WTC11 (cell line): ENCODE data around the gene TRPM7. TPM values are rescaled to one million over a fixed set of nuclear protein-coding genes. Genes with fewer than 3 reads are reported as not detected.

Source experiments
- ATAC-seq: fragments of 200-7000 bp; cut with Tn5 transposase; 2 replicates; pipeline ENCODE4 v1.10.0; 2021; ENCODE audit warnings: mild to moderate bottlenecking, moderate library complexity
- Bru-seq: library from RNA; stranded (reverse); fragments of 400-500 nt; gene quantifications from one replicate; lab custom pipeline; 2021; lab: Mats Ljungman, UMichigan
- CTCF ChIA-PET: fragments of 300-600 bp; sonication (Branson Sonifier 250); formaldehyde crosslinking; loops from one replicate; lab custom pipeline; 2021; ENCODE audit warnings: antibody characterized with exemption; lab: Charles Lee
- POLR2A ChIA-PET: fragments of 350-600 bp; sonication (Branson Sonifier 250); formaldehyde crosslinking; loops from one replicate; lab custom pipeline; 2021; ENCODE audit warnings: antibody characterized with exemption; lab: Charles Lee
- DNase-seq: peaks from one replicate; pipeline ENCODE4 v3.0.0; 2021; ENCODE audit warnings: low spot score
- H3K27ac Mint-ChIP-seq: 2 replicates; pipeline ENCODE4 v1.8.0; 2021; ENCODE audit warnings: mixed read lengths
- H3K27me3 Mint-ChIP-seq: 2 replicates; pipeline ENCODE4 v1.8.0; 2021; ENCODE audit warnings: low read depth, mild to moderate bottlenecking, moderate library complexity, mixed read lengths
- H3K36me3 Mint-ChIP-seq: 2 replicates; pipeline ENCODE4 v1.8.0; 2021; ENCODE audit warnings: mixed read lengths
- H3K4me1 Mint-ChIP-seq: 2 replicates; pipeline ENCODE4 v1.8.0; 2022; ENCODE audit warnings: mixed read lengths
- H3K4me3 Mint-ChIP-seq: 2 replicates; pipeline ENCODE4 v1.8.0; 2021; ENCODE audit warnings: mild to moderate bottlenecking, moderate library complexity, mixed read lengths
- H3K9me3 Mint-ChIP-seq: 2 replicates; pipeline ENCODE4 v1.8.0; 2021; ENCODE audit warnings: mixed read lengths
- CBFB ChIP-seq: sonication (generic); formaldehyde crosslinking; IDR thresholded peaks from 2 replicates; pipeline ENCODE4 v1.8.1; 2022; ENCODE audit warnings: mild to moderate bottlenecking, low read depth, missing genetic modification reagents
- CREB1 ChIP-seq: sonication (generic); formaldehyde crosslinking; IDR thresholded peaks from 2 replicates; pipeline ENCODE4 v1.8.0; 2023; ENCODE audit warnings: mild to moderate bottlenecking, missing genetic modification reagents
- E2F1 ChIP-seq: sonication (generic); formaldehyde crosslinking; IDR thresholded peaks from 2 replicates; pipeline ENCODE4 v1.8.0; 2022; ENCODE audit warnings: mild to moderate bottlenecking, missing genetic modification reagents
- E2F4 ChIP-seq: sonication (generic); formaldehyde crosslinking; IDR thresholded peaks from 2 replicates; pipeline ENCODE4 v1.8.1; 2022; ENCODE audit warnings: low read depth, mild to moderate bottlenecking, moderate library complexity, missing genetic modification reagents, borderline replicate concordance
- ESRRA ChIP-seq: sonication (generic); formaldehyde crosslinking; IDR thresholded peaks from 2 replicates; pipeline ENCODE4 v1.8.1; 2022; ENCODE audit warnings: mild to moderate bottlenecking, missing genetic modification reagents, borderline replicate concordance
- GRHL2 ChIP-seq: fragments of 250-450 bp; sonication (Bioruptor Pico); IDR thresholded peaks from 2 replicates; pipeline ENCODE4 v1.8.0; 2022; ENCODE audit warnings: mild to moderate bottlenecking, moderate library complexity; ENCODE audit not compliant: insufficient replicate concordance, severe bottlenecking
- NFATC4 ChIP-seq: fragments of 250-450 bp; sonication (Bioruptor Pico); IDR thresholded peaks from 2 replicates; pipeline ENCODE4 v1.9.0; 2021; ENCODE audit warnings: mild to moderate bottlenecking
- NFYB ChIP-seq: sonication (generic); formaldehyde crosslinking; conservative IDR thresholded peaks from 2 replicates; pipeline ENCODE4 v1.8.0; 2022; ENCODE audit warnings: low read depth, missing genetic modification reagents
- NR1H2 ChIP-seq: sonication (generic); formaldehyde crosslinking; IDR thresholded peaks from 2 replicates; pipeline ENCODE4 v1.9.0; 2021; ENCODE audit warnings: mild to moderate bottlenecking, moderate library complexity, missing genetic modification reagents
- NR2C2 ChIP-seq: sonication (generic); formaldehyde crosslinking; IDR thresholded peaks from 2 replicates; pipeline ENCODE4 v1.8.0; 2022; ENCODE audit warnings: mild to moderate bottlenecking, missing genetic modification reagents
- NR3C1 ChIP-seq: sonication (generic); formaldehyde crosslinking; conservative IDR thresholded peaks from 2 replicates; pipeline ENCODE4 v1.8.1; 2023; ENCODE audit warnings: low read depth, mild to moderate bottlenecking, missing genetic modification reagents
- RELA ChIP-seq: sonication (generic); formaldehyde crosslinking; IDR thresholded peaks from 2 replicates; pipeline ENCODE4 v1.8.1; 2022; ENCODE audit warnings: missing genetic modification reagents, mild to moderate bottlenecking, borderline replicate concordance
- SMAD4 ChIP-seq: sonication (generic); formaldehyde crosslinking; IDR thresholded peaks from 2 replicates; pipeline ENCODE4 v1.8.0; 2022; ENCODE audit warnings: mild to moderate bottlenecking, missing genetic modification reagents
- STAT6 ChIP-seq: sonication (generic); formaldehyde crosslinking; conservative IDR thresholded peaks from 2 replicates; pipeline ENCODE4 v1.8.1; 2023; ENCODE audit warnings: mild to moderate bottlenecking, low read depth, missing genetic modification reagents, moderate library complexity
- TEAD4 ChIP-seq: sonication (generic); formaldehyde crosslinking; IDR thresholded peaks from 2 replicates; pipeline ENCODE4 v1.8.0; 2022; ENCODE audit warnings: mild to moderate bottlenecking, missing genetic modification reagents
- TP53 ChIP-seq: sonication (generic); formaldehyde crosslinking; IDR thresholded peaks from 2 replicates; pipeline ENCODE4 v1.8.1; 2023; ENCODE audit warnings: mild to moderate bottlenecking, missing genetic modification reagents
- USF2 ChIP-seq: sonication (generic); formaldehyde crosslinking; IDR thresholded peaks from 2 replicates; pipeline ENCODE4 v1.8.1; 2023; ENCODE audit warnings: mild to moderate bottlenecking, missing genetic modification reagents, moderate library complexity
- ZBTB21 ChIP-seq: sonication (generic); formaldehyde crosslinking; IDR thresholded peaks from 2 replicates; pipeline ENCODE4 v1.8.1; 2023; ENCODE audit warnings: mild to moderate bottlenecking, missing genetic modification reagents, borderline replicate concordance
- ZNF121 ChIP-seq: sonication (generic); formaldehyde crosslinking; IDR thresholded peaks from 2 replicates; pipeline ENCODE4 v1.8.0; 2023; ENCODE audit warnings: missing genetic modification reagents
- ZNF138 ChIP-seq: sonication (generic); formaldehyde crosslinking; conservative IDR thresholded peaks from 2 replicates; pipeline ENCODE4 v1.8.1; 2022; ENCODE audit warnings: mild to moderate bottlenecking, moderate library complexity, missing genetic modification reagents
- ZNF219 ChIP-seq: sonication (generic); formaldehyde crosslinking; IDR thresholded peaks from 2 replicates; pipeline ENCODE4 v1.8.0; 2023; ENCODE audit warnings: missing genetic modification reagents, mild to moderate bottlenecking, borderline replicate concordance
- ZNF512 ChIP-seq: sonication (generic); formaldehyde crosslinking; IDR thresholded peaks from 2 replicates; pipeline ENCODE4 v1.8.1; 2022; ENCODE audit warnings: missing genetic modification reagents, borderline replicate concordance
- long read RNA-seq, 3 experiments: library from RNA in 1 of 3; library from capped mRNA in 1 of 3; library from polyadenylated mRNA in 1 of 3; unstranded in 2 of 3; stranded (forward) in 1 of 3; transcript quantifications; one replicate each; pipeline ENCODE4 v2.0.0, GENCODE V29; 2021
- total RNA-seq: library from RNA; stranded (reverse); gene quantifications from 3 replicates; pipeline ENCODE4 v1.2.3, GENCODE V29; 2021
- TF ChIP-seq, protein P1 (sequence below): sonication (generic); formaldehyde crosslinking; IDR thresholded peaks from 2 replicates; pipeline ENCODE4 v1.8.0; 2023; ENCODE audit warnings: missing genetic modification reagents, mild to moderate bottlenecking, borderline replicate concordance

TRPM7 gene
- total RNA-seq: 24.0 to 28.1 TPM (median 26.2 TPM) in 3 replicates
- percentile 81 among the genes with signal in this experiment for Bru-seq, nascent RNA
- long read RNA-seq, experiment 1, full-length matches to known transcripts: 18 of 72 reads
- long read RNA-seq, experiment 1, partial matches to known transcripts: 33 of 72 reads
- long read RNA-seq, experiment 1, other reads (novel, unspliced or antisense): 21 of 72 reads
- long read RNA-seq, experiment 2, full-length matches to known transcripts: 2 of 24 reads
- long read RNA-seq, experiment 2, partial matches to known transcripts: 9 of 24 reads
- long read RNA-seq, experiment 2, other reads (novel, unspliced or antisense): 13 of 24 reads
- long read RNA-seq, experiment 3, partial matches to known transcripts: 5 of 7 reads
- long read RNA-seq, experiment 3, other reads (novel, unspliced or antisense): 2 of 7 reads

DNA sequence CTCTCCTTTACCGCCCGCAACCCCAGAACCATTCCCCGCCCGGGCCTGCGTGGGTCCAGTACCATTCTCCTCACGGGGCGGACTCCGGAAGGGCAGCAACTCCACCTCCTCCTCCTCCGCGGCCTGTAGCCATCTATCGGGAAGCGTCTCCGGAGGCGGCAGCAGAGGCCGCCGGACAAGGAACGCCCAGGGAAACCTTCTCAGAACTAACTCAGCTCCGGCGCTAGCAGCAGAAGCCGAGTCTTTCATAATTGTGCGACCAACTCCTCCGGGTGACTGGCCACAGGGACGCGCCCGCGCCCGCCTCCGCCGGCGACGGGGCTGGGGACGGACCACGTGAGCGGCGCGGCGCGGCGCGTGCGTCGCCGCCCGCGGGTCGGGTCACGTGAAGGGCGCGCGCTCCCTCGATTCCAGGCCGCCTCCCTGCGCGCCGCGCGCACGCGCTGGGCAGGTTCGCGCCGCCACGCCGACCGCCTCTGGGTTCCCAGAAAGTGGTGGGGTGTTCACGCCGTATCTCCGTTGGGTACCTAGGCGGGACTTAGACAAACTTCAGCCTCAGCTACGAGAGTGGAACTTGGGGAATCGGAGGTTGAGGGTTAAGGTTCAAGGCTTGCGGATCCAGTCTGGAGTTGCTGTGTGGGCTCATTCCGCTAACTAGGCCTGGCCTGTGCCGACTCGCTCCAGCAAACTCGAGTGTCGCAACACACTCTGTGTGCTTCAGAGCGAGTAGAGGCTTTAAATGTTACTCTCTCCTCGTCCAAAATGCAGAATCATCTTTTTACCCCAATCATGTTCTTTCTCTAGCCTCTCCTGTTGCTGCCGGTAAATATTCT, at the start of gene TRPM7:
TSS of gene TRPM7 (minus strand) at position 329 of the 833 bp plus-strand sequence. CDS start at position 65, 264 bp downstream.
- ATAC-seq (peak; percentile 75), DNase-seq (peak; percentile 80)
- Mint-ChIP-seq H3K27ac (peak within 1 kb of the TSS; percentile 96), H3K9me3 (no peaks in the 10 kb centered on the region), H3K27me3 (no peaks in the 10 kb centered on the region), H3K4me1 (peaks cover 27% of the 10 kb centered on the region), H3K36me3 (peaks cover 10% of the 10 kb centered on the region), H3K4me3 (peak within 1 kb of the TSS; percentile 97)
- ChIA-PET POLR2A (interaction anchor here (0.6 kb wide), 1 partner anchor 154 kb away, joined by 4 read pairs; no protein-coding TSS in a partner anchor), CTCF (interaction anchor here (1.5 kb wide), 1 partner anchor 10 kb away, joined by 4 read pairs; no protein-coding TSS in a partner anchor)
- no peak for TF ChIP-seq ZNF138 (CRISPR knock-in tag)
- TF ChIP-seq NFATC4 (CRISPR knock-in tag): no peak
- TF ChIP-seq STAT6 (CRISPR knock-in tag): no peak
- TF ChIP-seq RELA (CRISPR knock-in tag): peak; percentile 29; the same call in 1 of the 2 replicates
- no peak for TF ChIP-seq E2F1 (CRISPR knock-in tag)
- peak; percentile 82; the same call in 1 of the 2 replicates for TF ChIP-seq ESRRA
- no peak for TF ChIP-seq ZNF121 (CRISPR knock-in tag)
- TF ChIP-seq TP53 (CRISPR knock-in tag): peak; percentile 85; the same call in 1 of the 2 replicates
- TF ChIP-seq NR2C2 (CRISPR knock-in tag): no peak
- no peak for TF ChIP-seq NR1H2 (CRISPR knock-in tag)
- TF ChIP-seq, protein P1, sequence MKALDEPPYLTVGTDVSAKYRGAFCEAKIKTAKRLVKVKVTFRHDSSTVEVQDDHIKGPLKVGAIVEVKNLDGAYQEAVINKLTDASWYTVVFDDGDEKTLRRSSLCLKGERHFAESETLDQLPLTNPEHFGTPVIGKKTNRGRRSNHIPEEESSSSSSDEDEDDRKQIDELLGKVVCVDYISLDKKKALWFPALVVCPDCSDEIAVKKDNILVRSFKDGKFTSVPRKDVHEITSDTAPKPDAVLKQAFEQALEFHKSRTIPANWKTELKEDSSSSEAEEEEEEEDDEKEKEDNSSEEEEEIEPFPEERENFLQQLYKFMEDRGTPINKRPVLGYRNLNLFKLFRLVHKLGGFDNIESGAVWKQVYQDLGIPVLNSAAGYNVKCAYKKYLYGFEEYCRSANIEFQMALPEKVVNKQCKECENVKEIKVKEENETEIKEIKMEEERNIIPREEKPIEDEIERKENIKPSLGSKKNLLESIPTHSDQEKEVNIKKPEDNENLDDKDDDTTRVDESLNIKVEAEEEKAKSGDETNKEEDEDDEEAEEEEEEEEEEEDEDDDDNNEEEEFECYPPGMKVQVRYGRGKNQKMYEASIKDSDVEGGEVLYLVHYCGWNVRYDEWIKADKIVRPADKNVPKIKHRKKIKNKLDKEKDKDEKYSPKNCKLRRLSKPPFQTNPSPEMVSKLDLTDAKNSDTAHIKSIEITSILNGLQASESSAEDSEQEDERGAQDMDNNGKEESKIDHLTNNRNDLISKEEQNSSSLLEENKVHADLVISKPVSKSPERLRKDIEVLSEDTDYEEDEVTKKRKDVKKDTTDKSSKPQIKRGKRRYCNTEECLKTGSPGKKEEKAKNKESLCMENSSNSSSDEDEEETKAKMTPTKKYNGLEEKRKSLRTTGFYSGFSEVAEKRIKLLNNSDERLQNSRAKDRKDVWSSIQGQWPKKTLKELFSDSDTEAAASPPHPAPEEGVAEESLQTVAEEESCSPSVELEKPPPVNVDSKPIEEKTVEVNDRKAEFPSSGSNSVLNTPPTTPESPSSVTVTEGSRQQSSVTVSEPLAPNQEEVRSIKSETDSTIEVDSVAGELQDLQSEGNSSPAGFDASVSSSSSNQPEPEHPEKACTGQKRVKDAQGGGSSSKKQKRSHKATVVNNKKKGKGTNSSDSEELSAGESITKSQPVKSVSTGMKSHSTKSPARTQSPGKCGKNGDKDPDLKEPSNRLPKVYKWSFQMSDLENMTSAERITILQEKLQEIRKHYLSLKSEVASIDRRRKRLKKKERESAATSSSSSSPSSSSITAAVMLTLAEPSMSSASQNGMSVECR (CRISPR knock-in tag): peak; percentile 80; the same call in 1 of the 2 replicates
- TF ChIP-seq USF2 (CRISPR knock-in tag): peak; percentile 99
- TF ChIP-seq SMAD4: no peak
- TF ChIP-seq GRHL2: no peak
- TF ChIP-seq CREB1 (CRISPR knock-in tag): no peak
- TF ChIP-seq CBFB (CRISPR knock-in tag): no peak
- peak; percentile 62; the same call in 1 of the 2 replicates for TF ChIP-seq ZBTB21 (CRISPR knock-in tag)
- 0 out of 2 replicates have a peak, but pooled peaks have one; percentile 61 for TF ChIP-seq NR3C1 (CRISPR knock-in tag)
- TF ChIP-seq NFYB (CRISPR knock-in tag): no peak
- peak; percentile 53; the same call in 1 of the 2 replicates for TF ChIP-seq TEAD4 (CRISPR knock-in tag)
- TF ChIP-seq E2F4 (CRISPR knock-in tag): no peak
- peak; percentile 58; the same call in 1 of the 2 replicates for TF ChIP-seq ZNF219 (CRISPR knock-in tag)
- TF ChIP-seq ZNF512 (CRISPR knock-in tag): no peak
